ENCODE data around the gene ZNF497.
A peak's percentile ranks its signal among the peaks of the same experiment; 100 is the strongest.

Gene ZNF497

DNA sequence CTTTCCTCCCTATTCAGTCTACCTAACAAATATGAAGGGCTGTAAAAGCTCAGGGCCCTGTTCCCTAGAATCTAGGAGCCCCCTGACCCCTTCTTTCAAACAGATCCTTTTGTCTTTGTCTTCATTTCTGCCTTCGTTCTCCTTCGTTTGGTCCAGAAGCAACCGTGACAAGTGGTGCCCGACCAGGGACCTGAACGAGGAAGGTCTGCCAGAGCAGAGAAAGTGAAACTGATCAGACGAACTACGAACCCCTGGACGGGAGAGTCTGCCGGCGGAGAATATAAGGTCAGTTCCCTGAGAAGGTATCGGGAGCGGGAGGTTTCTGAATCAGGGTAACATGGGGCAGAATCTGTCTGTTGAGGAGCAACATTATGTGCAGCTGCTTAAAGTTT is 56.6 kb downstream of the ZNF497 start:
- DNase-seq = no peak

DNA sequence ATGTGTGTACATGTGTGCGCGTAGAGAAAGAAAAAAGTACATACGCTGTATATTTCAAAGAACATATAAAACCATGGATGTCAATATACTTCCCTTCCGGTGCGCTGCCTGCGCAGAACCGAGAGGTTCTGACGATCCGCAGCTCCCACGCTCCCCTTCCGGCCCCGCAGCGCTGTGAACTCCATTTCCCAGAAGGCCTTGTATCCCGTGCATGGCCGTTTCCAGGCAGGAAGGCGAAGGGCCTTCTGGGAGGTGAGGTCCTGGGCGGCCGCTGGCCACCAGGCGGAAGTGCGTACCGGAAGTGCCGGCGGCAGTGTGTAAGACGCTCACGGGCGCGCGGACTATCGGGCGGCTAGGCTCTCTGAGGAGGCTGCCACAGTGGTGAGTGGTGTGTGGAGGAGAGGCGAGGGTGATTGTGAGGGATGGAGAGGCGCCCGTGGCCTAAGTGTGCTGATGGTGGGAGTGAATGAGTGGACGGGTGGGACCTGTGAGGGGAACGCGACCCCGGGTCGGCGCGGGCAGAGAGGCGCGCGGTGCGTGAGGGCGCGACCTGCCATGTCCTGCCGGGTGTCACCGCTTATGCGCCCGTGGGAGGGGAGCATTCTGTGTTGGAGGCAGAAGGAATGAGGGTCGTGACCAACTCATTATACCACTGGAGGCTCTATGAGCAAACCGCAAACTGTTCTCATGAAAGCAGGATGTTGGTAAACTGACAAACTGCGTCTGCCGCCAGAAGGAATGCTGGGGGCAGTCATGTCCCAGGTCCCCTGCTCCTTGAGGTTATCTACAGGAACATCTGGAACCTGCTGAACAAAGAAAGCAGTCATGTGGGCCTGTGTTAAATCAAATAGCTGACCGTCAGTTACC is 57.3 kb downstream of the ZNF497 start, which contains the start of gene ERVK3-1:
Gene ERVK3-1, plus strand, starts transcription at position 313 of the 867 bp plus-strand sequence. CDS start 6,792 bp downstream, outside the sequence.
- DNase-seq = peak; percentile 82 to 93

DNA sequence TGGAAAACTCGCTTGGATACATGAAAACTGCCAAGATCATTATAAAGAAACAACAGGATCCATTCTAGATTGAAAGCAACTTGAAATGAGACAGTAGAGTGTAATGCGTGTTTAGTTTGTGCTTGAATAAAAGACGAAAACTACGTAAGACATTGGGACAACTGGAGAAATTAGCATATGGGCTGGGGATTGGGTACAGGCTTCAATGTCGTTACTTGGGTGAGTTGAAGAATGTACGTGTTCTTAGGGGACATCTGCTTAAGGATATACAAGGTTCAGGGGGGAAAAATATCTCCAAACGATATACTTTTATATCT is 57.8 kb downstream of the ZNF497 start:
- DNase-seq = no peak
